Gastroesophageal sphincter (tissue), 4 donors: ENCODE measurements around the gene SH3RF1. TPM values are rescaled to one million over a fixed set of nuclear protein-coding genes. Genes with fewer than 3 reads are reported as not detected.

Experiments
- ATAC-seq: fragments of 150-250 bp; one replicate; pipeline ENCODE4 v1.9.1; 2016; ENCODE audit warnings: mild to moderate bottlenecking, moderate library complexity
- H3K27ac ChIP-seq, 4 donors: fragments of 200-600 bp; sonication (generic) in 3 of 4; 1 replicate in 3 of 4; 2 replicates in 1 of 4; pipeline ENCODE4 v1.5.1; 2016 to 2019
- H3K27me3 ChIP-seq: fragments of 200-600 bp; sonication (generic); one replicate; pipeline ENCODE4 v1.5.1; 2019
- H3K36me3 ChIP-seq, 2 donors: fragments of 200-600 bp; sonication (generic); one replicate each; pipeline ENCODE4 v1.5.1; 2019; ENCODE audit warnings: control low read depth in 1 of 2
- H3K4me1 ChIP-seq, 3 donors: fragments of 200-600 bp; sonication (generic); 1 replicate in 2 of 3; 2 replicates in 1 of 3; pipeline ENCODE4 v1.5.1; 2016 to 2019; ENCODE audit warnings: control low read depth in 2 of 3
- H3K4me3 ChIP-seq, 2 donors: fragments of 200-600 bp; sonication (generic); one replicate each; pipeline ENCODE4 v1.5.1; 2019; ENCODE audit warnings: mild to moderate bottlenecking in 1 of 2, moderate library complexity in 1 of 2
- H3K9me3 ChIP-seq, 3 donors: fragments of 200-600 bp; sonication (generic); one replicate each; pipeline ENCODE4 v1.5.1; 2017 to 2019; ENCODE audit warnings: control low read depth in 2 of 3
- CTCF ChIP-seq, 4 experiments: fragments of 200-600 bp in 2 of 4; fragments of 450-650 bp in 2 of 4; sonication (generic) in 1 of 4; IDR thresholded peaks; one replicate each; pipeline ENCODE4 v1.5.1; 2017 to 2019; ENCODE audit warnings: antibody characterized with exemption in 4 of 4, mild to moderate bottlenecking in 2 of 4, moderate library complexity in 2 of 4
- EP300 ChIP-seq: sonication (generic); formaldehyde crosslinking; IDR thresholded peaks from one replicate; pipeline ENCODE4 v1.6.1; 2017; ENCODE audit warnings: antibody characterized with exemption, mild to moderate bottlenecking
- POLR2A ChIP-seq, 2 donors: fragments of 450-650 bp; IDR thresholded peaks; one replicate each; pipeline ENCODE4 v1.6.1; 2017; ENCODE audit warnings: antibody characterized with exemption in 2 of 2, mild to moderate bottlenecking in 2 of 2, moderate library complexity in 1 of 2
- POLR2AphosphoS5 ChIP-seq: sonication (generic); formaldehyde crosslinking; IDR thresholded peaks from one replicate; pipeline ENCODE4 v1.6.1; 2017; ENCODE audit warnings: antibody characterized with exemption
- WGBS, 2 donors: methylation state at CpG; one replicate each; pipeline ENCODE4 v1.1.5; 2018; ENCODE audit warnings: low coverage in 1 of 2; 5-methylcytosine and 5-hydroxymethylcytosine counted together
- total RNA-seq, 4 donors: library from RNA; depleted of rRNA; stranded (reverse); fragments of >200 nt; gene quantifications; one replicate each; pipeline ENCODE4 v1.1.0, GENCODE V29; 2016

SH3RF1 gene
- total RNA-seq, 4 donors from 2014 or later: 9.2 to 17.6 (median 13.3) TPM

- H3K9me3 ChIP-seq: no peaks in the 10 kb centered on the region
- H3K36me3 ChIP-seq: peaks cover 0 to 37% of the 10 kb centered on the region in 2 donors
- peaks cover 0 to 7% (median 0%) of the 10 kb centered on the region in 3 donors for H3K4me1 ChIP-seq
- no peak for TF ChIP-seq CTCF (IDR thresholded peaks at IDR 0.05)
- no peak for TF ChIP-seq EP300
- no peak for TF ChIP-seq POLR2AphosphoS5
- no peak for TF ChIP-seq POLR2A (IDR thresholded peaks at IDR 0.05)
- no peak for ATAC-seq
- no peaks in the 10 kb centered on the region for H3K27me3 ChIP-seq
- no peak overlapping the region for H3K4me3 ChIP-seq
- 55 to 86% methylated on average over 2 to 6 of the region's 7 CpGs for WGBS, 2 donors
- no peak overlapping the region for H3K27ac ChIP-seq
Observed at GRCh38 chr4:169136330-169136729, 134.4 kb downstream of the SH3RF1 start.

GRCh38 chr4:169135776-169136175 lies 135.0 kb downstream of the SH3RF1 start:
- Histone ChIP-seq H3K4me1 (peaks cover 0 to 7% (median 0%) of the 10 kb centered on the region in 3 donors), H3K27me3 (no peaks in the 10 kb centered on the region), H3K27ac (no peak overlapping the region), H3K36me3 (peaks cover 0 to 43% of the 10 kb centered on the region in 2 donors), H3K4me3 (no peak overlapping the region), H3K9me3 (no peaks in the 10 kb centered on the region)
- ATAC-seq: no peak
- TF ChIP-seq POLR2AphosphoS5: no peak
- no peak for TF ChIP-seq EP300
- TF ChIP-seq POLR2A (IDR thresholded peaks at IDR 0.05): no peak
- TF ChIP-seq CTCF (IDR thresholded peaks at IDR 0.05): no peak
- WGBS, 2 donors: 61 to 74% methylated on average over 2 of the region's 2 CpGs

GRCh38 chr4:169133932-169134331 lies 136.8 kb downstream of the SH3RF1 start:
- Histone ChIP-seq H3K36me3 (peaks cover 0 to 61% of the 10 kb centered on the region in 2 donors), H3K4me3 (no peak overlapping the region), H3K27me3 (no peaks in the 10 kb centered on the region), H3K4me1 (peaks cover 0 to 7% (median 0%) of the 10 kb centered on the region in 3 donors), H3K27ac (no peak overlapping the region), H3K9me3 (no peaks in the 10 kb centered on the region)
- TF ChIP-seq POLR2A (IDR thresholded peaks at IDR 0.05) (no peak), POLR2AphosphoS5 (no peak), EP300 (no peak), CTCF (IDR thresholded peaks at IDR 0.05) (no peak)
- no peak for ATAC-seq
- WGBS, 2 donors: 43 to 100% methylated on average over 1 to 2 of the region's 3 CpGs

GRCh38 chr4:169132561-169133305 lies 138.0 kb downstream of the SH3RF1 start:
- ATAC-seq: no peak
- H3K27ac ChIP-seq: no peak overlapping the region
- WGBS, 2 donors: 94 to 100% methylated on average over 3 of the region's 3 CpGs
- TF ChIP-seq POLR2A (IDR thresholded peaks at IDR 0.05): no peak
- no peak for TF ChIP-seq POLR2AphosphoS5
- no peak for TF ChIP-seq EP300
- no peak for TF ChIP-seq CTCF (IDR thresholded peaks at IDR 0.05)
- H3K27me3 ChIP-seq: no peaks in the 10 kb centered on the region
- peaks cover 0 to 7% (median 0%) of the 10 kb centered on the region in 3 donors for H3K4me1 ChIP-seq
- H3K9me3 ChIP-seq: no peaks in the 10 kb centered on the region
- no peak overlapping the region for H3K4me3 ChIP-seq
- peaks cover 0 to 70% of the 10 kb centered on the region in 2 donors for H3K36me3 ChIP-seq
